ENCODE data around the gene MYO1F.
A peak's percentile ranks its signal among the peaks of the same experiment; 100 is the strongest.
"Not testable (repeated sequence)": the region's sequence is repeated elsewhere in the genome, so short reads cannot be mapped to it uniquely, and the experiment has no call there.

The MYO1F gene

GRCh38 chr19:8514505-8515009 is 62.7 kb downstream of the MYO1F start:
- DNase-seq: not testable (repeated sequence)

- DNase-seq: peak; percentile 98
These were observed 63.3 kb downstream of the MYO1F start, which contains the start of gene ZNF414 for GRCh38 chr19:8513687-8514504. ZNF414 (minus strand) TSS chr19:8514167; CDS start chr19:8514046, 121 bp downstream.

- no peak for DNase-seq
These were observed 64.1 kb downstream of the MYO1F start for GRCh38 chr19:8513036-8513686.

- peak; percentile 19 for DNase-seq
These were observed 64.9 kb downstream of the MYO1F start for GRCh38 chr19:8512115-8512967.

GRCh38 chr19:8511573-8512101 is 65.6 kb downstream of the MYO1F start:
- no peak for DNase-seq

- no peak for DNase-seq
These were observed 66.6 kb downstream of the MYO1F start for GRCh38 chr19:8510589-8511115.

- peak; percentile 71 for DNase-seq
These were observed 70.8 kb downstream of the MYO1F start for GRCh38 chr19:8506402-8506957.

- peak; percentile 82 for DNase-seq
These were observed 71.4 kb downstream of the MYO1F start for GRCh38 chr19:8505680-8506401.

GRCh38 chr19:8504919-8505318 is 72.3 kb downstream of the MYO1F start:
- no peak for DNase-seq

- DNase-seq: no peak
These were observed 73.1 kb downstream of the MYO1F start for GRCh38 chr19:8504171-8504570.

GRCh38 chr19:8503510-8503909 is 73.7 kb downstream of the MYO1F start:
- DNase-seq: no peak

- DNase-seq: no peak
These were observed 75.3 kb downstream of the MYO1F start for GRCh38 chr19:8501981-8502380.

- no peak for DNase-seq
These were observed 75.7 kb downstream of the MYO1F start for GRCh38 chr19:8501516-8501915.

- no peak for DNase-seq
These were observed 77.1 kb downstream of the MYO1F start for GRCh38 chr19:8500158-8500557.

GRCh38 chr19:8499048-8499833 is 78.0 kb downstream of the MYO1F start:
- DNase-seq: no peak

GRCh38 chr19:8498295-8498694 is 78.9 kb downstream of the MYO1F start:
- no peak for DNase-seq

- no peak for DNase-seq
These were observed 83.1 kb downstream of the MYO1F start for GRCh38 chr19:8494158-8494557.

GRCh38 chr19:8491574-8491973 is 85.7 kb downstream of the MYO1F start:
- no peak for DNase-seq

- DNase-seq: no peak
These were observed 86.4 kb downstream of the MYO1F start for GRCh38 chr19:8490873-8491272.

- DNase-seq: no peak
These were observed 86.9 kb downstream of the MYO1F start for GRCh38 chr19:8490395-8490760.

All from NCI-H69 (cell line).